Liver (tissue), 3 donors: ENCODE results near the gene FAM78A.

ENCODE experiments used
- ATF3 ChIP-seq: IDR thresholded peaks from 2 replicates; pipeline ENCODE4 v1.6.1; 2016; ENCODE audit warnings: antibody characterized with exemption
- CTCF ChIP-seq: fragments of 150-350 bp; IDR thresholded peaks from 2 replicates; pipeline ENCODE4 v1.5.1; 2017; ENCODE audit warnings: improper control_type of control experiment, low read depth, low read length; ENCODE audit not compliant: missing input control
- EGR1 ChIP-seq, 2 donors: IDR thresholded peaks; 2 replicates each; pipeline ENCODE4 v1.6.1; 2016 to 2018; ENCODE audit warnings: antibody characterized with exemption in 2 of 2, low read depth in 2 of 2
- MAX ChIP-seq: IDR thresholded peaks from 2 replicates; pipeline ENCODE4 v1.6.1; 2016; ENCODE audit warnings: antibody characterized with exemption
- REST ChIP-seq: IDR thresholded peaks from 2 replicates; pipeline ENCODE4 v1.6.1; 2016; ENCODE audit warnings: antibody characterized with exemption, mild to moderate bottlenecking
- SP1 ChIP-seq: IDR thresholded peaks from 2 replicates; pipeline ENCODE4 v1.6.1; 2018; ENCODE audit warnings: antibody characterized with exemption, mild to moderate bottlenecking
- TAF1 ChIP-seq: conservative IDR thresholded peaks from 2 replicates; pipeline ENCODE4 v1.6.1; 2016; ENCODE audit warnings: antibody characterized with exemption, mild to moderate bottlenecking
- YY1 ChIP-seq: IDR thresholded peaks from 2 replicates; pipeline ENCODE4 v1.6.1; 2016; ENCODE audit warnings: antibody characterized with exemption, mild to moderate bottlenecking
- donor health status: healthy.
- donor health status: healthy.

- TF ChIP-seq EGR1 (IDR thresholded peaks at IDR 0.05; ENCODE audit: low read depth in 2 of 2) (no peak), MAX (no peak), CTCF (no peak), ATF3 (no peak), TAF1 (no peak), REST (no peak), SP1 (no peak), YY1 (no peak)
Measured at GRCh38 chr9:131233556-131233955, 42.8 kb downstream of the FAM78A start.
